Lower leg skin (tissue), 3 donors: ENCODE results near the gene FKBP1B.

Experiments
- POLR2A ChIP-seq, 2 donors: fragments of 450-650 bp; IDR thresholded peaks; one replicate each; pipeline ENCODE4 v1.6.1; 2016 to 2017; ENCODE audit warnings: antibody characterized with exemption in 2 of 2, mild to moderate bottlenecking in 1 of 2, moderate library complexity in 1 of 2
- TF ChIP-seq, protein P1 (sequence below), 3 donors: fragments of 450-650 bp; IDR thresholded peaks; one replicate each; pipeline ENCODE4 v1.5.1; 2016; ENCODE audit warnings: antibody characterized with exemption in 3 of 3, mild to moderate bottlenecking in 3 of 3, moderate library complexity in 2 of 3

DNA sequence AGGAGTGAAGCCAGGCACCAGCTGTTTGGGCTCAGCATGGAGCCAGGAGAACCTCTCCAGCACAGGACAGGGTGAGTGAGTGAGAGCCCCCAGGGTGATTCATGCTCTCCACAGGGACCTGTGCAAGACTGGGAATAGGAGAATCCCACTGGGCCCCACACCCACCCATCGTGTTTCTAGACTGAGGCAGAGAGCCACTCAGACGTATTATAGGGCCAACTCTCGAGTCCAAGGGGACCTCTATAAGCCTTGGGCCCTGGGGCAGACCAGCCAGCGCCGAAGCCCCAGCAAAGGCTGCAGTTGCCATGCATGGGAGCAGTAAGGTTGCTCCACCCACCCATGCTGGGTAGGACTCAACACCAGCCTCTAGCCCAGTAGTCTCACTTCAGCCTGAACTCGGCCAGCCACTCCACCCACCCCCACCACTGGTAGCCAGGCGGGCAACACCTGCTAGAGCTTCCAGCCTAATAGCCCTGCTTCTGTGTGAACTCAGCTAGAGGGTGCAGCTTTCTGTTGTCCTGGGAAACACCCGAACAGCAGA lies 54.6 kb downstream of the FKBP1B start:
- TF ChIP-seq, protein P1, sequence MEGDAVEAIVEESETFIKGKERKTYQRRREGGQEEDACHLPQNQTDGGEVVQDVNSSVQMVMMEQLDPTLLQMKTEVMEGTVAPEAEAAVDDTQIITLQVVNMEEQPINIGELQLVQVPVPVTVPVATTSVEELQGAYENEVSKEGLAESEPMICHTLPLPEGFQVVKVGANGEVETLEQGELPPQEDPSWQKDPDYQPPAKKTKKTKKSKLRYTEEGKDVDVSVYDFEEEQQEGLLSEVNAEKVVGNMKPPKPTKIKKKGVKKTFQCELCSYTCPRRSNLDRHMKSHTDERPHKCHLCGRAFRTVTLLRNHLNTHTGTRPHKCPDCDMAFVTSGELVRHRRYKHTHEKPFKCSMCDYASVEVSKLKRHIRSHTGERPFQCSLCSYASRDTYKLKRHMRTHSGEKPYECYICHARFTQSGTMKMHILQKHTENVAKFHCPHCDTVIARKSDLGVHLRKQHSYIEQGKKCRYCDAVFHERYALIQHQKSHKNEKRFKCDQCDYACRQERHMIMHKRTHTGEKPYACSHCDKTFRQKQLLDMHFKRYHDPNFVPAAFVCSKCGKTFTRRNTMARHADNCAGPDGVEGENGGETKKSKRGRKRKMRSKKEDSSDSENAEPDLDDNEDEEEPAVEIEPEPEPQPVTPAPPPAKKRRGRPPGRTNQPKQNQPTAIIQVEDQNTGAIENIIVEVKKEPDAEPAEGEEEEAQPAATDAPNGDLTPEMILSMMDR (IDR thresholded peaks at IDR 0.05): no peak
- TF ChIP-seq POLR2A (IDR thresholded peaks at IDR 0.05): no peak
